Stimulated activated CD8-positive, alpha-beta memory T cell treated with anti-CD3 and anti-CD28 coated beads, Interleukin-7, amount 100 ng/mL, for 24 hours (primary cell): ENCODE results near the gene GCC2.
"Not testable (repeated sequence)": the region's sequence is repeated elsewhere in the genome, so short reads cannot be mapped to it uniquely, and the experiment has no call there.

ENCODE experiments used
- DNase-seq: peaks from one replicate; pipeline ENCODE4 v3.0.0-alpha.2; 2020; ENCODE audit warnings: low read depth

Gene GCC2

GRCh38 chr2:108448678-108449409 is at the start of gene GCC2:
TSS of gene GCC2 (plus strand) at chr2:108449206. CDS start at chr2:108449275, 69 bp downstream.
- peak; percentile 94 for DNase-seq

- DNase-seq = no peak
Observed at GRCh38 chr2:108399479-108399878, 49.5 kb upstream of the GCC2 start.

GRCh38 chr2:108401800-108402199 is 47.2 kb upstream of the GCC2 start:
- no peak for DNase-seq

- DNase-seq = no peak
Observed at GRCh38 chr2:108403494-108403893, 45.5 kb upstream of the GCC2 start.

- no peak for DNase-seq
Observed at GRCh38 chr2:108404784-108405397, 44.1 kb upstream of the GCC2 start.

GRCh38 chr2:108407864-108408729 is 40.9 kb upstream of the GCC2 start:
- DNase-seq = no peak

- DNase-seq = no peak
Observed at GRCh38 chr2:108409768-108410167, 39.2 kb upstream of the GCC2 start.

- DNase-seq = no peak
Observed at GRCh38 chr2:108412995-108413710, 35.9 kb upstream of the GCC2 start.

GRCh38 chr2:108413711-108414095 is 35.3 kb upstream of the GCC2 start:
- DNase-seq = no peak

GRCh38 chr2:108414256-108414876 is 34.6 kb upstream of the GCC2 start:
- DNase-seq = no peak

GRCh38 chr2:108414945-108415344 is 34.1 kb upstream of the GCC2 start:
- DNase-seq = no peak

GRCh38 chr2:108417254-108417653 is 31.8 kb upstream of the GCC2 start:
- no peak for DNase-seq

GRCh38 chr2:108418416-108418815 is 30.6 kb upstream of the GCC2 start:
- no peak for DNase-seq

- DNase-seq = no peak
Observed at GRCh38 chr2:108423067-108423466, 25.9 kb upstream of the GCC2 start.

- DNase-seq = no peak
Observed at GRCh38 chr2:108423502-108424251, 25.3 kb upstream of the GCC2 start.

GRCh38 chr2:108428286-108429009 is 20.6 kb upstream of the GCC2 start:
- DNase-seq = no peak

- DNase-seq = not testable (repeated sequence)
Observed at GRCh38 chr2:108435578-108435977, 13.4 kb upstream of the GCC2 start.

GRCh38 chr2:108436976-108437375 is 12.0 kb upstream of the GCC2 start:
- no peak for DNase-seq

GRCh38 chr2:108441712-108442111 is 7.3 kb upstream of the GCC2 start:
- DNase-seq = no peak
